HepG2 (cell line): ENCODE data around the gene NID2. TPM values are rescaled to one million over a fixed set of nuclear protein-coding genes. Genes with fewer than 3 reads are reported as not detected.

Source experiments
- ATAC-seq: fragments of 200-7000 bp; cut with Tn5 transposase; 3 replicates; pipeline ENCODE4 v1.9.1; 2020; ENCODE audit warnings: mild to moderate bottlenecking, moderate library complexity
- BruUV-seq: library from RNA; stranded (reverse); fragments of 400-500 nt; replicated peaks from 2 replicates; lab custom pipeline; 2021; lab: Mats Ljungman, UMichigan
- CTCF ChIA-PET: fragments of 300-600 bp; formaldehyde crosslinking; extraction: SDS; loops from one replicate; lab custom pipeline; 2021; ENCODE audit warnings: low total read pairs, inconsistent platforms, low intra/inter-chr PET ratio; lab: Yijun Ruan, JAX
- POLR2A ChIA-PET: fragments of 350-600 bp; sonication (Branson Sonifier 250); formaldehyde crosslinking; loops from one replicate; lab custom pipeline; 2020; ENCODE audit warnings: antibody characterized with exemption, inconsistent platforms; lab: Yijun Ruan, JAX
- DNase-seq: peaks from one replicate; pipeline ENCODE4 v3.0.0-alpha.2; 2015; ENCODE audit warnings: low spot score
- FAIRE-seq: peaks from 3 replicates; lab custom pipeline; 2011; peaks lifted over from hg19 to GRCh38; lab: Jason Lieb, UNC
- H2AFZ ChIP-seq: one replicate; pipeline ENCODE4 v1.6.1; 2011; ENCODE audit warnings: low read length, inconsistent platforms
- H3K27ac ChIP-seq: fragments of 300-600 bp; 3 replicates; pipeline ENCODE4 v1.8.0; 2011; ENCODE audit warnings: mixed run types, mild to moderate bottlenecking, mixed read lengths, low read length, inconsistent platforms; ENCODE audit not compliant: insufficient read depth; ENCODE audit errors: extremely low read length
- H3K27me3 ChIP-seq, 2 experiments: fragments of 200-600 bp in 1 of 2; 2 replicates in 1 of 2; 3 replicates in 1 of 2; pipeline versions ENCODE4 v1.6.0 to v1.8.0; 2011; ENCODE audit warnings: low read length in 2 of 2, mild to moderate bottlenecking in 2 of 2, moderate library complexity in 2 of 2, inconsistent platforms in 1 of 2; ENCODE audit not compliant: insufficient read depth in 2 of 2, control insufficient read depth in 1 of 2
- H3K36me3 ChIP-seq, 2 experiments: fragments of 200-600 bp in 1 of 2; replicated peaks in 1 of 2; 2 replicates in 1 of 2; 3 replicates in 1 of 2; pipeline versions ENCODE4 v1.5.1 to v1.8.0; 2011; ENCODE audit warnings: low read length in 2 of 2, inconsistent platforms in 1 of 2; ENCODE audit not compliant: insufficient read depth in 2 of 2, control insufficient read depth in 1 of 2
- H3K4me1 ChIP-seq: 2 replicates; pipeline ENCODE4 v1.5.1; 2012; ENCODE audit warnings: low read length, inconsistent platforms; ENCODE audit not compliant: insufficient read depth
- H3K4me2 ChIP-seq: 2 replicates; pipeline ENCODE4 v1.6.0; 2011; ENCODE audit warnings: low read depth, low read length, inconsistent platforms
- H3K4me3 ChIP-seq, 3 experiments: fragments of 200-600 bp in 1 of 3; sonication (generic), shearing (Covaris generic) in 1 of 3; replicated peaks in 1 of 3; 2 replicates each; pipeline ENCODE4 v1.5.1; 2011 to 2016; ENCODE audit warnings: low read length in 3 of 3, inconsistent platforms in 2 of 3, low read depth in 2 of 3, mild to moderate bottlenecking in 2 of 3, control low read depth in 1 of 3, mixed read lengths in 1 of 3; ENCODE audit not compliant: insufficient read depth in 1 of 3
- H3K79me2 ChIP-seq: one replicate; pipeline ENCODE4 v1.6.1; 2011; ENCODE audit warnings: low read length, inconsistent platforms; ENCODE audit not compliant: insufficient read depth
- H3K9ac ChIP-seq: 2 replicates; pipeline ENCODE4 v1.6.0; 2011; ENCODE audit warnings: mild to moderate bottlenecking, low read depth, low read length, inconsistent platforms; ENCODE audit not compliant: insufficient read depth
- H3K9me3 ChIP-seq: 2 replicates; pipeline ENCODE4 v1.5.1; 2012; ENCODE audit warnings: mild to moderate bottlenecking, low read length
- H4K20me1 ChIP-seq: 2 replicates; pipeline ENCODE4 v1.6.0; 2011; ENCODE audit warnings: inconsistent platforms, mild to moderate bottlenecking, low read length, moderate library complexity; ENCODE audit not compliant: insufficient read depth
- CEBPB ChIP-seq: IDR thresholded peaks from 2 replicates; pipeline ENCODE4 v1.6.1; 2011; ENCODE audit warnings: low read depth, low read length, improper control_type of control experiment, borderline replicate concordance
- CEBPG ChIP-seq: IDR thresholded peaks from 2 replicates; pipeline ENCODE4 v1.6.1; 2016
- HNF4A ChIP-seq: sonication (generic); formaldehyde crosslinking; IDR thresholded peaks from 2 replicates; pipeline ENCODE4 v1.4.0; 2020; ENCODE audit warnings: missing genetic modification reagents
- IKZF5 ChIP-seq: IDR thresholded peaks from 2 replicates; pipeline ENCODE4 v1.6.1; 2018; ENCODE audit warnings: missing genetic modification reagents, mild to moderate bottlenecking, missing compliant biosample characterization
- IRF2 ChIP-seq: IDR thresholded peaks from 2 replicates; pipeline ENCODE4 v1.6.1; 2018; ENCODE audit warnings: missing genetic modification reagents, missing compliant biosample characterization
- NR0B2 ChIP-seq: sonication (generic); formaldehyde crosslinking; IDR thresholded peaks from 2 replicates; pipeline ENCODE4 v1.4.0; 2020; ENCODE audit warnings: mild to moderate bottlenecking, missing genetic modification reagents
- NR2C2 ChIP-seq: sonication (generic); formaldehyde crosslinking; IDR thresholded peaks from 2 replicates; pipeline ENCODE4 v1.4.0; 2020; ENCODE audit warnings: missing genetic modification reagents, mild to moderate bottlenecking, moderate library complexity, borderline replicate concordance
- NR2F1 ChIP-seq, 2 experiments: fragments of 450-650 bp in 1 of 2; formaldehyde crosslinking in 1 of 2; IDR thresholded peaks; 2 replicates each; pipeline versions ENCODE4 v1.5.0 to v1.6.1; 2016 to 2020; ENCODE audit warnings: mild to moderate bottlenecking in 1 of 2, missing compliant biosample characterization in 1 of 2, missing genetic modification reagents in 1 of 2, moderate library complexity in 1 of 2
- NR2F6 ChIP-seq, 2 experiments: IDR thresholded peaks; 2 replicates each; pipeline ENCODE4 v1.6.1; 2016; ENCODE audit warnings: antibody characterized with exemption in 1 of 2, mild to moderate bottlenecking in 1 of 2
- ONECUT2 ChIP-seq: sonication (generic); formaldehyde crosslinking; IDR thresholded peaks from 2 replicates; pipeline ENCODE4 v1.4.0; 2020; ENCODE audit warnings: missing genetic modification reagents
- POGK ChIP-seq: sonication (generic); formaldehyde crosslinking; conservative IDR thresholded peaks from 2 replicates; pipeline ENCODE4 v1.8.0; 2022; ENCODE audit warnings: mild to moderate bottlenecking, moderate library complexity, missing genetic modification reagents
- RCOR2 ChIP-seq: IDR thresholded peaks from 2 replicates; pipeline ENCODE4 v1.6.1; 2016; ENCODE audit warnings: missing biosample characterization, missing genetic modification reagents
- ZBTB21 ChIP-seq: sonication (generic); formaldehyde crosslinking; IDR thresholded peaks from 2 replicates; pipeline ENCODE4 v1.4.0; 2020; ENCODE audit warnings: missing genetic modification reagents
- ZBTB38 ChIP-seq: sonication (generic); formaldehyde crosslinking; IDR thresholded peaks from 2 replicates; pipeline ENCODE4 v1.5.1; 2020; ENCODE audit warnings: mild to moderate bottlenecking, missing genetic modification reagents
- ZNF17 ChIP-seq: sonication (generic); formaldehyde crosslinking; IDR thresholded peaks from 2 replicates; pipeline ENCODE4 v1.5.0; 2020; ENCODE audit warnings: mild to moderate bottlenecking, missing genetic modification reagents
- ZNF317 ChIP-seq: sonication (generic); formaldehyde crosslinking; IDR thresholded peaks from 2 replicates; pipeline ENCODE4 v1.5.0; 2020; ENCODE audit warnings: mild to moderate bottlenecking, missing genetic modification reagents
- ZNF510 ChIP-seq: sonication (generic); formaldehyde crosslinking; IDR thresholded peaks from 2 replicates; pipeline ENCODE4 v1.4.0; 2020; ENCODE audit warnings: low read depth, mild to moderate bottlenecking, missing genetic modification reagents
- WGBS: methylation state at CpG from one replicate; pipeline ENCODE4 v1.1.6; 2017; ENCODE audit warnings: low lambda C conversion rate; 5-methylcytosine and 5-hydroxymethylcytosine counted together
- in situ Hi-C: cut with HindIII; loops from 2 replicates; pipeline ENCODE4 v1.10.0; 2017; ENCODE audit warnings: low pct_unique_long_range_greater_than_20kb; ENCODE audit not compliant: extremely low pct_ligation_motif_present
- intact Hi-C: fragments of 100-400 bp; cut with micrococcal nuclease; formaldehyde crosslinking; loops from one replicate; pipeline ENCODE4 v1.10.0; 2022; ENCODE audit not compliant: unreplicated experiment
- polyA plus RNA-seq, 8 experiments: library from polyadenylated mRNA; depleted of rRNA in 3 of 8; stranded (reverse) in 7 of 8; unstranded in 1 of 8; fragments of >200 nt; fragmentation: Illumina TruSeq in 4 of 8; extraction: Trizol in 4 of 8; gene quantifications; 2 replicates each; pipeline versions ENCODE4 v1.2.1 to v1.2.3, GENCODE V29; 2011 to 2016; ENCODE audit warnings: low read depth in 4 of 8, missing spikeins in 1 of 8, mixed read lengths in 1 of 8; ENCODE audit not compliant: insufficient read depth in 1 of 8
- total RNA-seq, 5 experiments: library from RNA; depleted of rRNA; stranded (reverse); fragments of >200 nt; fragmentation: Illumina TruSeq; extraction: Trizol; gene quantifications; 2 replicates each; pipeline ENCODE4 v1.2.3, GENCODE V29; 2016; ENCODE audit warnings: low read depth in 1 of 5

Gene NID2
- total and polyA plus RNA-seq, 2 of the 13 experiments (the other 11 are each of a cell fraction or from before 2014, with no cell fraction given) = 0.11 TPM; not detected in 1

- 0 out of 2 replicates have a peak, but pooled peaks cover 6% of the 10 kb centered on the region for H3K4me1 ChIP-seq
- in situ Hi-C loops (no loop called here), intact Hi-C loops (no loop called here)
- H3K79me2 ChIP-seq = no peaks in the 10 kb centered on the region
- POLR2A ChIA-PET = no interaction called here
- H3K4me2 ChIP-seq = no peak overlapping the region
- no peak for FAIRE-seq
- peak; percentile 15 for DNase-seq
- CTCF ChIA-PET = no interaction called here
- peak; percentile 78 for ATAC-seq
- no peaks in the 10 kb centered on the region for H3K27me3 ChIP-seq
- H3K9ac ChIP-seq = no peak overlapping the region
- no peak overlapping the region for H3K27ac ChIP-seq
- H3K4me3 ChIP-seq = no peak overlapping the region
- H2AFZ ChIP-seq = no peak overlapping the region
- BruUV-seq = no TSS peak
- 56% methylated on average over 1 of the region's 1 CpG for WGBS
- no peaks in the 10 kb centered on the region for H3K9me3 ChIP-seq
- TF ChIP-seq ZBTB21 (CRISPR knock-in tag) (no peak), IRF2 (CRISPR knock-in tag) (no peak), NR2C2 (peak; percentile 60; the same call in 1 of the 2 replicates), POGK (CRISPR knock-in tag) (no peak), ZNF510 (CRISPR knock-in tag) (no peak), RCOR2 (no peak), NR2F6 (IDR thresholded peaks at IDR 0.05) (peak; percentile 86), NR2F6 (CRISPR knock-in tag; IDR thresholded peaks at IDR 0.05) (peak; percentile 63; the same call in 1 of the 2 replicates), ZBTB38 (CRISPR knock-in tag) (no peak), HNF4A (CRISPR knock-in tag) (peak; percentile 40), NR2F1 (CRISPR knock-in tag; IDR thresholded peaks at IDR 0.05) (peak in 1 of 2 experiments; percentile 67; a peak in 2 of 4 replicates), IKZF5 (CRISPR knock-in tag) (no peak), ZNF317 (CRISPR knock-in tag) (peak; percentile 65; the same call in 1 of the 2 replicates), ONECUT2 (CRISPR knock-in tag) (peak; percentile 63; the same call in 1 of the 2 replicates), ZNF17 (CRISPR knock-in tag) (no peak), CEBPB (peak; percentile 68; the same call in 1 of the 2 replicates), NR0B2 (no peak), CEBPG (CRISPR knock-in tag) (peak; percentile 66)
- TF ChIP-seq, all 625 proteins: peak for 8
- H3K36me3 ChIP-seq = peaks cover 18 to 87% of the 10 kb centered on the region in 2 experiments
- H4K20me1 ChIP-seq = no peaks in the 10 kb centered on the region
Observed at GRCh38 chr14:52007637-52008036, 61.2 kb downstream of the NID2 start.
